ENCODE results near the gene NRP2. TPM values are rescaled to one million over a fixed set of nuclear protein-coding genes. Genes with fewer than 3 reads are reported as not detected.

NRP2 gene
- total and polyA plus RNA-seq, 4 donors, result 3.8 to 17.7 (median 12.2) TPM

DNA sequence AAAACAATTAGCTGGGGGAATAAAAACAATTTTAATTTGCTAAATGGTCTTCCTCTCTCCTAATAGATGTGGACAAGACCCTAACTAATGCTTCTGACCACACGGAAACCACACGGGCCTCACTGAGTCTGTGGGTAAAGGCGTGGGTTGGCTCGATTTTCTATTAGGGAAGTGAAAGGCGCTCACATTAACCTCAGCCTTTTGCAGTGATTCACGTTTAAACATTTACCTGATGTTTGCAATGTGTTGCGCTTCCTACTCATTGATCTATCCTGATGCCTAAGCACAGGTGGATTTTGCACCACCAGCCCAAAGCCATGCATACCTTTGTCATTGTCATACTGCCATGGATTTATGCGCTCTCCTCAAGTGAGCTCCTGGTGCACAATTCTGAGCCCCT, 35.6 kb upstream of the NRP2 start:
- Histone ChIP-seq H3K27ac (ENCODE audit: low read depth in 1 of 2, low read length in 2 of 2) (no peak overlapping the region), H3K9ac (ENCODE audit: low read depth in 1 of 2, low read length in 2 of 2) (no peak overlapping the region), H3K9me3 (ENCODE audit: control insufficient read depth in 4 of 4, low read length in 3 of 4) (no peaks in the 10 kb centered on the region), H3K27me3 (ENCODE audit: control insufficient read depth in 4 of 4, insufficient read depth in 4 of 4, low read length in 3 of 4) (no peaks in the 10 kb centered on the region), H3K4me3 (ENCODE audit: low read depth in 1 of 3, low read length in 3 of 3) (no peak overlapping the region), H3K36me3 (ENCODE audit: control insufficient read depth in 4 of 4, insufficient read depth in 3 of 4, low read depth in 1 of 4, low read length in 3 of 4) (no peaks in the 10 kb centered on the region), H3K4me1 (ENCODE audit: control insufficient read depth in 4 of 4, insufficient read depth in 4 of 4, low read length in 3 of 4) (peaks cover 0 to 4% (median 1%) of the 10 kb centered on the region in 4 donors)
- WGBS, result 44% methylated on average over 8 of the region's 8 CpGs
- DNase-seq (ENCODE audit: low spot score), result no peak
- TF ChIP-seq, protein P1, sequence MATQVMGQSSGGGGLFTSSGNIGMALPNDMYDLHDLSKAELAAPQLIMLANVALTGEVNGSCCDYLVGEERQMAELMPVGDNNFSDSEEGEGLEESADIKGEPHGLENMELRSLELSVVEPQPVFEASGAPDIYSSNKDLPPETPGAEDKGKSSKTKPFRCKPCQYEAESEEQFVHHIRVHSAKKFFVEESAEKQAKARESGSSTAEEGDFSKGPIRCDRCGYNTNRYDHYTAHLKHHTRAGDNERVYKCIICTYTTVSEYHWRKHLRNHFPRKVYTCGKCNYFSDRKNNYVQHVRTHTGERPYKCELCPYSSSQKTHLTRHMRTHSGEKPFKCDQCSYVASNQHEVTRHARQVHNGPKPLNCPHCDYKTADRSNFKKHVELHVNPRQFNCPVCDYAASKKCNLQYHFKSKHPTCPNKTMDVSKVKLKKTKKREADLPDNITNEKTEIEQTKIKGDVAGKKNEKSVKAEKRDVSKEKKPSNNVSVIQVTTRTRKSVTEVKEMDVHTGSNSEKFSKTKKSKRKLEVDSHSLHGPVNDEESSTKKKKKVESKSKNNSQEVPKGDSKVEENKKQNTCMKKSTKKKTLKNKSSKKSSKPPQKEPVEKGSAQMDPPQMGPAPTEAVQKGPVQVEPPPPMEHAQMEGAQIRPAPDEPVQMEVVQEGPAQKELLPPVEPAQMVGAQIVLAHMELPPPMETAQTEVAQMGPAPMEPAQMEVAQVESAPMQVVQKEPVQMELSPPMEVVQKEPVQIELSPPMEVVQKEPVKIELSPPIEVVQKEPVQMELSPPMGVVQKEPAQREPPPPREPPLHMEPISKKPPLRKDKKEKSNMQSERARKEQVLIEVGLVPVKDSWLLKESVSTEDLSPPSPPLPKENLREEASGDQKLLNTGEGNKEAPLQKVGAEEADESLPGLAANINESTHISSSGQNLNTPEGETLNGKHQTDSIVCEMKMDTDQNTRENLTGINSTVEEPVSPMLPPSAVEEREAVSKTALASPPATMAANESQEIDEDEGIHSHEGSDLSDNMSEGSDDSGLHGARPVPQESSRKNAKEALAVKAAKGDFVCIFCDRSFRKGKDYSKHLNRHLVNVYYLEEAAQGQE (IDR thresholded peaks at IDR 0.05), result no peak
- TF ChIP-seq TAF1 (conservative IDR thresholded peaks at IDR 0.05) (no peak), EGR1 (IDR thresholded peaks at IDR 0.05; ENCODE audit: low read depth in 2 of 2) (no peak), RAD21 (IDR thresholded peaks at IDR 0.05) (no peak), RXRA (IDR thresholded peaks at IDR 0.05) (no peak), FOXA2 (IDR thresholded peaks at IDR 0.05) (no peak), SP1 (IDR thresholded peaks at IDR 0.05) (no peak), GABPA (IDR thresholded peaks at IDR 0.05 in 1 of 2, conservative IDR thresholded peaks at IDR 0.05 in 1 of 2) (no peak), HNF4A (conservative IDR thresholded peaks at IDR 0.05) (no peak)
- TF ChIP-seq, protein P2, sequence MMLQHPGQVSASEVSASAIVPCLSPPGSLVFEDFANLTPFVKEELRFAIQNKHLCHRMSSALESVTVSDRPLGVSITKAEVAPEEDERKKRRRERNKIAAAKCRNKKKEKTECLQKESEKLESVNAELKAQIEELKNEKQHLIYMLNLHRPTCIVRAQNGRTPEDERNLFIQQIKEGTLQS (IDR thresholded peaks at IDR 0.05), result no peak
- TF ChIP-seq, protein P3, sequence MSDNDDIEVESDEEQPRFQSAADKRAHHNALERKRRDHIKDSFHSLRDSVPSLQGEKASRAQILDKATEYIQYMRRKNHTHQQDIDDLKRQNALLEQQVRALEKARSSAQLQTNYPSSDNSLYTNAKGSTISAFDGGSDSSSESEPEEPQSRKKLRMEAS (IDR thresholded peaks at IDR 0.05), result no peak
- TF ChIP-seq, protein P4, sequence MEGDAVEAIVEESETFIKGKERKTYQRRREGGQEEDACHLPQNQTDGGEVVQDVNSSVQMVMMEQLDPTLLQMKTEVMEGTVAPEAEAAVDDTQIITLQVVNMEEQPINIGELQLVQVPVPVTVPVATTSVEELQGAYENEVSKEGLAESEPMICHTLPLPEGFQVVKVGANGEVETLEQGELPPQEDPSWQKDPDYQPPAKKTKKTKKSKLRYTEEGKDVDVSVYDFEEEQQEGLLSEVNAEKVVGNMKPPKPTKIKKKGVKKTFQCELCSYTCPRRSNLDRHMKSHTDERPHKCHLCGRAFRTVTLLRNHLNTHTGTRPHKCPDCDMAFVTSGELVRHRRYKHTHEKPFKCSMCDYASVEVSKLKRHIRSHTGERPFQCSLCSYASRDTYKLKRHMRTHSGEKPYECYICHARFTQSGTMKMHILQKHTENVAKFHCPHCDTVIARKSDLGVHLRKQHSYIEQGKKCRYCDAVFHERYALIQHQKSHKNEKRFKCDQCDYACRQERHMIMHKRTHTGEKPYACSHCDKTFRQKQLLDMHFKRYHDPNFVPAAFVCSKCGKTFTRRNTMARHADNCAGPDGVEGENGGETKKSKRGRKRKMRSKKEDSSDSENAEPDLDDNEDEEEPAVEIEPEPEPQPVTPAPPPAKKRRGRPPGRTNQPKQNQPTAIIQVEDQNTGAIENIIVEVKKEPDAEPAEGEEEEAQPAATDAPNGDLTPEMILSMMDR (IDR thresholded peaks at IDR 0.05; ENCODE audit: low read depth, low read length, missing input control), result no peak
- TF ChIP-seq, protein P5, sequence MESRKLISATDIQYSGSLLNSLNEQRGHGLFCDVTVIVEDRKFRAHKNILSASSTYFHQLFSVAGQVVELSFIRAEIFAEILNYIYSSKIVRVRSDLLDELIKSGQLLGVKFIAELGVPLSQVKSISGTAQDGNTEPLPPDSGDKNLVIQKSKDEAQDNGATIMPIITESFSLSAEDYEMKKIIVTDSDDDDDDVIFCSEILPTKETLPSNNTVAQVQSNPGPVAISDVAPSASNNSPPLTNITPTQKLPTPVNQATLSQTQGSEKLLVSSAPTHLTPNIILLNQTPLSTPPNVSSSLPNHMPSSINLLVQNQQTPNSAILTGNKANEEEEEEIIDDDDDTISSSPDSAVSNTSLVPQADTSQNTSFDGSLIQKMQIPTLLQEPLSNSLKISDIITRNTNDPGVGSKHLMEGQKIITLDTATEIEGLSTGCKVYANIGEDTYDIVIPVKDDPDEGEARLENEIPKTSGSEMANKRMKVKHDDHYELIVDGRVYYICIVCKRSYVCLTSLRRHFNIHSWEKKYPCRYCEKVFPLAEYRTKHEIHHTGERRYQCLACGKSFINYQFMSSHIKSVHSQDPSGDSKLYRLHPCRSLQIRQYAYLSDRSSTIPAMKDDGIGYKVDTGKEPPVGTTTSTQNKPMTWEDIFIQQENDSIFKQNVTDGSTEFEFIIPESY (IDR thresholded peaks at IDR 0.05), result no peak

DNA sequence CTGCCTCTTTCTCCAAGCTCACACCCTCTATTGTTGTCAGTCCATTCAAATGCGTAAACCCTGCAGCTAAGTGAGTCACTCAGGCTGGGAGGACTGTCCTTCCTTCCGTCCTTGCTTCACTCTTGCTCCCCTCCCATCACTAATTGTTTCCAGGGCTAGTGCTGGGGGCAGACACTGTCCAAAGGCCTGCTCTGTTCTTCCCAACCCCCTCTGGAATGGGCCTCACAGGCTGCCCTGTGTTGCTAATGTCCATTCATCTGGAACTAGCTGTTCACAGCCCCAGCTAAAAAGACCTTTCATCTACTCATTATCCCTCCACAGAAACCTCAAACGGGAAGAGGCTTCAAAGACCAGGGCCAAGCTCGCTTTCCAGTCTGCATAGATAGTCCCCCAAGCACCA, 31.9 kb upstream of the NRP2 start:
- no peaks in the 10 kb centered on the region for H3K36me3 ChIP-seq (ENCODE audit: control insufficient read depth in 4 of 4, insufficient read depth in 3 of 4, low read depth in 1 of 4, low read length in 3 of 4)
- H3K4me3 ChIP-seq (ENCODE audit: low read depth in 1 of 3, low read length in 3 of 3), result no peak overlapping the region
- H3K9ac ChIP-seq (ENCODE audit: low read depth in 1 of 2, low read length in 2 of 2), result no peak overlapping the region
- DNase-seq (ENCODE audit: low spot score), result no peak
- WGBS, result 83% methylated on average over 4 of the region's 4 CpGs
- no peaks in the 10 kb centered on the region for H3K9me3 ChIP-seq (ENCODE audit: control insufficient read depth in 4 of 4, low read length in 3 of 4)
- no peak overlapping the region for H3K27ac ChIP-seq (ENCODE audit: low read depth in 1 of 2, low read length in 2 of 2)
- H3K27me3 ChIP-seq (ENCODE audit: control insufficient read depth in 4 of 4, insufficient read depth in 4 of 4, low read length in 3 of 4), result no peaks in the 10 kb centered on the region
- peaks cover 0 to 4% (median 1%) of the 10 kb centered on the region in 4 donors for H3K4me1 ChIP-seq (ENCODE audit: control insufficient read depth in 4 of 4, insufficient read depth in 4 of 4, low read length in 3 of 4)
- no peak for TF ChIP-seq JUND (IDR thresholded peaks at IDR 0.05)
- TF ChIP-seq HNF4A (conservative IDR thresholded peaks at IDR 0.05), result no peak
- TF ChIP-seq, protein P2 (IDR thresholded peaks at IDR 0.05), result no peak
- TF ChIP-seq NR2F2 (IDR thresholded peaks at IDR 0.05), result no peak
- TF ChIP-seq, protein P5 (IDR thresholded peaks at IDR 0.05), result no peak
- TF ChIP-seq FOXA1 (IDR thresholded peaks at IDR 0.05), result no peak
- TF ChIP-seq EGR1 (IDR thresholded peaks at IDR 0.05; ENCODE audit: low read depth in 2 of 2), result no peak
- TF ChIP-seq, protein P1 (IDR thresholded peaks at IDR 0.05), result no peak
